Testis (tissue), 2 donors: ENCODE data around the gene NOS1AP.

ENCODE experiments used
- CTCF ChIP-seq, 3 experiments: fragments of 450-650 bp in 2 of 3; fragments of 200-600 bp in 1 of 3; sonication (generic) in 1 of 3; IDR thresholded peaks; one replicate each; pipeline ENCODE4 v1.5.1; 2016 to 2019; ENCODE audit warnings: antibody characterized with exemption in 3 of 3, mild to moderate bottlenecking in 2 of 3, moderate library complexity in 1 of 3
- POLR2A ChIP-seq: fragments of 450-650 bp; IDR thresholded peaks from one replicate; pipeline ENCODE4 v1.6.1; 2017; ENCODE audit warnings: antibody characterized with exemption, mild to moderate bottlenecking, moderate library complexity

GRCh38 chr1:162329826-162330225, 260.3 kb downstream of the NOS1AP start:
- TF ChIP-seq CTCF (IDR thresholded peaks at IDR 0.05) (no peak), POLR2A (no peak)
